Stomach smooth muscle (tissue), 2 donors: ENCODE measurements around the gene CCBE1.

ENCODE experiments used
- H3K27ac ChIP-seq: one replicate; pipeline ENCODE4 v1.7.0; 2013; ENCODE audit warnings: mild to moderate bottlenecking, low read length, inconsistent platforms
- H3K27me3 ChIP-seq, 2 donors: one replicate each; pipeline ENCODE4 v1.7.0; 2013; ENCODE audit warnings: low read length in 2 of 2; ENCODE audit not compliant: insufficient read depth in 2 of 2, control insufficient read depth in 1 of 2
- H3K36me3 ChIP-seq, 2 donors: one replicate each; pipeline ENCODE4 v1.7.0; 2013; ENCODE audit warnings: low read length in 2 of 2; ENCODE audit not compliant: control insufficient read depth in 2 of 2, insufficient read depth in 2 of 2
- H3K4me1 ChIP-seq: one replicate; pipeline ENCODE4 v1.7.0; 2013; ENCODE audit warnings: low read length; ENCODE audit not compliant: control insufficient read depth, insufficient read depth
- H3K4me3 ChIP-seq, 2 donors: one replicate each; pipeline ENCODE4 v1.7.0; 2013; ENCODE audit warnings: low read length in 2 of 2
- H3K9ac ChIP-seq, 2 donors: one replicate each; pipeline ENCODE4 v1.7.0; 2013; ENCODE audit warnings: low read length in 2 of 2, mild to moderate bottlenecking in 1 of 2
- H3K9me3 ChIP-seq, 2 donors: one replicate each; pipeline ENCODE4 v1.7.0; 2013; ENCODE audit warnings: low read length in 2 of 2; ENCODE audit not compliant: control insufficient read depth in 2 of 2
- donor health status: healthy.
- donor health status: Pancreatic carcinoma.

Gene CCBE1

GRCh38 chr18:59492756-59493421 lies 204.3 kb downstream of the CCBE1 start:
- H3K4me3 ChIP-seq: no peak overlapping the region

DNA sequence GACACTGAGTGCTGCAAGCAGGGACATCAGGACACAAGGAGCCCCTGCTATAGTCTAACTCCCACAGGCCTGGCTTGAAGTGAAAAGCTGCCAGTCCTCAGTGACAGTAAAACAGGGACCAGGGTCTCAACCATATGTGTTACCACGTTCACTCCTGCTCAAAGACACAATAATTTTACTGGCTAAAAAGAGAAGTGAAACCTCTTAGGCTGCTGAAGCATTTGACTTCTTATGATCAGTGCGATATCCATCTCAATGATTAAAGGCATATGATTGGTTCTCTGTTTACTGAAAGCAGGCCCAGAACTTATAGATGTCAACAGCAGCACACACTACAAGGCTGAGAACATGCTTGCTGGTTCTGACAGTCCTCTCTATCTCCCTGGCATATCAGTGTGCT lies 208.3 kb downstream of the CCBE1 start:
- no peak overlapping the region for H3K9ac ChIP-seq
- H3K4me3 ChIP-seq: no peak overlapping the region
- no peaks in the 10 kb centered on the region for H3K27me3 ChIP-seq
- H3K27ac ChIP-seq: no peak overlapping the region
- H3K36me3 ChIP-seq: no peaks in the 10 kb centered on the region
- H3K4me1 ChIP-seq: no peaks in the 10 kb centered on the region
- no peaks in the 10 kb centered on the region for H3K9me3 ChIP-seq

More at GRCh38 chr18:59492756-59493421, 204.3 kb downstream of the CCBE1 start:
- Histone ChIP-seq H3K9me3 (no peaks in the 10 kb centered on the region), H3K4me1 (no peaks in the 10 kb centered on the region), H3K27ac (no peak overlapping the region), H3K36me3 (no peaks in the 10 kb centered on the region), H3K9ac (no peak overlapping the region), H3K27me3 (no peaks in the 10 kb centered on the region)

DNA sequence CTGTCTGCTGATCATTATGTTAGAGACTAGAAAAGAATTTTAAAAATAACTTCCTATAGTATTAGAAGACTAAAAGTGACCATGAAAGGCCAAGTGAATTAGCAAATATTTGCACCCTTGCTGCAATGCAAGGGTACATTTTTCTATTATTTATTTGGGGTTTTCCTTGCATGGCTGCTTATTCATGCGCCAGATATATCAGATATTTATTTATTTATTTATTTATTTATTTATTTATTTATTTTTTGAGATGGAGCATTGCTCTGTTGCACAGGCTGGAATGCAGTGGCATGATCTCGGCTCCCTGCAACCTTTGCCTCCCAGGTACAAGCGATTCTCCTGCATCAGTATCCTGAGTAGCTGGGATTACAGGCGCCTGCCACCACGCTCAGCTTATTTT lies 211.8 kb downstream of the CCBE1 start:
- no peak overlapping the region for H3K4me3 ChIP-seq
- no peak overlapping the region for H3K27ac ChIP-seq
- H3K9ac ChIP-seq: no peak overlapping the region
- H3K9me3 ChIP-seq: no peaks in the 10 kb centered on the region
- no peaks in the 10 kb centered on the region for H3K36me3 ChIP-seq
- H3K4me1 ChIP-seq: no peaks in the 10 kb centered on the region
- no peaks in the 10 kb centered on the region for H3K27me3 ChIP-seq

- Histone ChIP-seq H3K4me3 (no peak overlapping the region), H3K27ac (no peak overlapping the region), H3K36me3 (no peaks in the 10 kb centered on the region), H3K9me3 (no peaks in the 10 kb centered on the region), H3K4me1 (no peaks in the 10 kb centered on the region), H3K9ac (no peak overlapping the region), H3K27me3 (no peaks in the 10 kb centered on the region)
Measured at GRCh38 chr18:59484561-59485328, 212.5 kb downstream of the CCBE1 start.

DNA sequence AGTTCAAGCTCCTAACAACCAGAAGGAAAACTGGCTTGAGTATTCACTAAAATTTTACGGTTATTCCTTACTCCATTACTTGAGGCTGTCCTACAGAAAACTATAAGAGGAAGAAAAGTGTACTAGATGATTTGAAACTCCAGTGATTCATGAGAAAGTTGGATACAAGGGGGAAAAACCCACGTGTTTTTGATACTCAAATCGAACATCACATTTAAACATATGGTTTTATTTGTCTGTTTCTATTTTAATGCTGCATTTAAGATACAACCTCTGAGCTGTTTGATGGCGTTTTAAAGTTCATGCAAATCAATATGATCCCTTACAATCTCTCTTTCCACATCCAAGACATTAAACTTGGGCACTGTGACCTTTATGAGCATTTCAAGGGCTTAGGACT lies 213.1 kb downstream of the CCBE1 start:
- no peak overlapping the region for H3K4me3 ChIP-seq
- no peaks in the 10 kb centered on the region for H3K27me3 ChIP-seq
- H3K9me3 ChIP-seq: no peaks in the 10 kb centered on the region
- H3K4me1 ChIP-seq: no peaks in the 10 kb centered on the region
- H3K27ac ChIP-seq: no peak overlapping the region
- no peaks in the 10 kb centered on the region for H3K36me3 ChIP-seq
- H3K9ac ChIP-seq: no peak overlapping the region

GRCh38 chr18:59481436-59481835 lies 215.8 kb downstream of the CCBE1 start:
- no peak overlapping the region for H3K9ac ChIP-seq
- H3K4me3 ChIP-seq: no peak overlapping the region
- no peaks in the 10 kb centered on the region for H3K36me3 ChIP-seq
- H3K4me1 ChIP-seq: no peaks in the 10 kb centered on the region
- no peaks in the 10 kb centered on the region for H3K9me3 ChIP-seq
- H3K27ac ChIP-seq: no peak overlapping the region
- no peaks in the 10 kb centered on the region for H3K27me3 ChIP-seq

- no peak overlapping the region for H3K27ac ChIP-seq
- no peaks in the 10 kb centered on the region for H3K4me1 ChIP-seq
- H3K4me3 ChIP-seq: no peak overlapping the region
- no peaks in the 10 kb centered on the region for H3K27me3 ChIP-seq
- H3K9me3 ChIP-seq: no peaks in the 10 kb centered on the region
- H3K36me3 ChIP-seq: no peaks in the 10 kb centered on the region
- H3K9ac ChIP-seq: no peak overlapping the region
Measured at GRCh38 chr18:59479776-59480175, 217.4 kb downstream of the CCBE1 start.

- Histone ChIP-seq H3K9me3 (no peaks in the 10 kb centered on the region), H3K4me3 (no peak overlapping the region), H3K27ac (no peak overlapping the region), H3K4me1 (no peaks in the 10 kb centered on the region), H3K36me3 (no peaks in the 10 kb centered on the region), H3K27me3 (no peaks in the 10 kb centered on the region), H3K9ac (no peak overlapping the region)
Measured at GRCh38 chr18:59478591-59478990, 218.6 kb downstream of the CCBE1 start.

- no peaks in the 10 kb centered on the region for H3K9me3 ChIP-seq
- no peaks in the 10 kb centered on the region for H3K36me3 ChIP-seq
- H3K27me3 ChIP-seq: no peaks in the 10 kb centered on the region
- H3K27ac ChIP-seq: no peak overlapping the region
- no peak overlapping the region for H3K4me3 ChIP-seq
- no peak overlapping the region for H3K9ac ChIP-seq
- no peaks in the 10 kb centered on the region for H3K4me1 ChIP-seq
Measured at GRCh38 chr18:59477849-59478248, 219.4 kb downstream of the CCBE1 start.

GRCh38 chr18:59470561-59471121 lies 226.6 kb downstream of the CCBE1 start:
- no peaks in the 10 kb centered on the region for H3K9me3 ChIP-seq
- no peaks in the 10 kb centered on the region for H3K27me3 ChIP-seq
- H3K4me1 ChIP-seq: peaks cover 5% of the 10 kb centered on the region
- no peak overlapping the region for H3K27ac ChIP-seq
- no peak overlapping the region for H3K4me3 ChIP-seq
- H3K36me3 ChIP-seq: no peaks in the 10 kb centered on the region
- H3K9ac ChIP-seq: no peak overlapping the region
